ENCODE results near the gene LNPEP.

LNPEP gene

GRCh38 chr5:96905864-96906263, 30.0 kb upstream of the LNPEP start:
- Histone ChIP-seq H2AFZ (ENCODE audit: low read depth, low read length, severe bottlenecking) (no peak overlapping the region), H3K36me3 (ENCODE audit: low read length) (peaks cover 14% of the 10 kb centered on the region), H3K27ac (ENCODE audit: low read depth, low read length) (no peak overlapping the region), H3K4me2 (ENCODE audit: low read depth, low read length, poor library complexity, severe bottlenecking) (no peak overlapping the region), H3K9me3 (ENCODE audit: insufficient read depth, low read length) (no peaks in the 10 kb centered on the region), H3K9me2 (replicated peaks; ENCODE audit: insufficient read depth, low read length) (no peaks in the 10 kb centered on the region), H3K4me3 (ENCODE audit: insufficient read depth, low read length, poor library complexity, severe bottlenecking) (no peak overlapping the region), H3K9ac (ENCODE audit: low read length) (no peak overlapping the region), H3F3A (ENCODE audit: insufficient read depth) (no peaks in the 10 kb centered on the region; the same call in 1 of the 2 replicates), H3K79me2 (ENCODE audit: insufficient read depth, low read length) (no peaks in the 10 kb centered on the region), H4K20me1 (ENCODE audit: low read depth, low read length) (no peaks in the 10 kb centered on the region), H3K27me3 (ENCODE audit: low read length) (no peaks in the 10 kb centered on the region)
- TF ChIP-seq EZH2phosphoT487 (conservative IDR thresholded peaks at IDR 0.05; ENCODE audit: low read length) = no peak
- TF ChIP-seq CTCF (IDR thresholded peaks at IDR 0.05; ENCODE audit: insufficient read depth, low read length, poor library complexity, severe bottlenecking) = no peak

- TF ChIP-seq EZH2phosphoT487 (conservative IDR thresholded peaks at IDR 0.05; ENCODE audit: low read length) (no peak), CTCF (IDR thresholded peaks at IDR 0.05; ENCODE audit: insufficient read depth, low read length, poor library complexity, severe bottlenecking) (no peak)
- Histone ChIP-seq H3K27ac (ENCODE audit: low read depth, low read length) (no peak overlapping the region), H3K27me3 (ENCODE audit: low read length) (no peaks in the 10 kb centered on the region), H3K9me2 (replicated peaks; ENCODE audit: insufficient read depth, low read length) (no peaks in the 10 kb centered on the region), H3K9me3 (ENCODE audit: insufficient read depth, low read length) (no peaks in the 10 kb centered on the region), H3K9ac (ENCODE audit: low read length) (no peak overlapping the region), H3K79me2 (ENCODE audit: insufficient read depth, low read length) (no peaks in the 10 kb centered on the region), H2AFZ (ENCODE audit: low read depth, low read length, severe bottlenecking) (no peak overlapping the region), H3K4me3 (ENCODE audit: insufficient read depth, low read length, poor library complexity, severe bottlenecking) (no peak overlapping the region), H3K4me2 (ENCODE audit: low read depth, low read length, poor library complexity, severe bottlenecking) (no peak overlapping the region), H3F3A (ENCODE audit: insufficient read depth) (no peaks in the 10 kb centered on the region; the same call in 1 of the 2 replicates), H3K36me3 (ENCODE audit: low read length) (peaks cover 5% of the 10 kb centered on the region; the same call in 1 of the 2 replicates), H4K20me1 (ENCODE audit: low read depth, low read length) (no peaks in the 10 kb centered on the region)
Observed at GRCh38 chr5:96909003-96909402, 26.9 kb upstream of the LNPEP start.

- H4K20me1 ChIP-seq (ENCODE audit: low read depth, low read length) = no peaks in the 10 kb centered on the region
- H3K27me3 ChIP-seq (ENCODE audit: low read length) = no peaks in the 10 kb centered on the region
- no peaks in the 10 kb centered on the region; the same call in 1 of the 2 replicates for H3F3A ChIP-seq (ENCODE audit: insufficient read depth)
- H3K9ac ChIP-seq (ENCODE audit: low read length) = no peak overlapping the region
- TF ChIP-seq EZH2phosphoT487 (conservative IDR thresholded peaks at IDR 0.05; ENCODE audit: low read length) (no peak), CTCF (IDR thresholded peaks at IDR 0.05; ENCODE audit: insufficient read depth, low read length, poor library complexity, severe bottlenecking) (no peak)
- H3K27ac ChIP-seq (ENCODE audit: low read depth, low read length) = no peak overlapping the region
- no peak overlapping the region for H3K4me3 ChIP-seq (ENCODE audit: insufficient read depth, low read length, poor library complexity, severe bottlenecking)
- H3K36me3 ChIP-seq (ENCODE audit: low read length) = peaks cover 5% of the 10 kb centered on the region; the same call in 1 of the 2 replicates
- no peak overlapping the region for H2AFZ ChIP-seq (ENCODE audit: low read depth, low read length, severe bottlenecking)
- no peaks in the 10 kb centered on the region for H3K9me2 ChIP-seq (replicated peaks; ENCODE audit: insufficient read depth, low read length)
- H3K9me3 ChIP-seq (ENCODE audit: insufficient read depth, low read length) = no peaks in the 10 kb centered on the region
- H3K4me2 ChIP-seq (ENCODE audit: low read depth, low read length, poor library complexity, severe bottlenecking) = no peak overlapping the region
- H3K79me2 ChIP-seq (ENCODE audit: insufficient read depth, low read length) = no peaks in the 10 kb centered on the region
Observed at GRCh38 chr5:96909435-96909834, 26.4 kb upstream of the LNPEP start.

Measured in SU-DHL-6 (cell line).